Right atrium auricular region (tissue), 2 donors: ENCODE measurements around the gene AHSA1. TPM values are rescaled to one million over a fixed set of nuclear protein-coding genes. Genes with fewer than 3 reads are reported as not detected.

Experiments
- DNase-seq: peaks from one replicate; pipeline ENCODE4 v3.0.0-alpha.2; 2019; ENCODE audit warnings: low spot score
- H3K27ac ChIP-seq, 2 donors: fragments of 200-600 bp; sonication (generic); 1 replicate in 1 of 2; 2 replicates in 1 of 2; pipeline ENCODE4 v1.5.1; 2016 to 2019
- H3K27me3 ChIP-seq, 2 donors: fragments of 200-600 bp; sonication (generic); one replicate each; pipeline versions ENCODE4 v1.5.1 to v1.6.0; 2017 to 2019
- H3K36me3 ChIP-seq: fragments of 200-600 bp; sonication (generic); one replicate; pipeline ENCODE4 v1.5.1; 2016
- H3K4me1 ChIP-seq, 2 donors: fragments of 200-600 bp; sonication (generic); one replicate each; pipeline versions ENCODE4 v1.5.1 to v1.6.0; 2017 to 2019
- H3K4me3 ChIP-seq, 2 donors: fragments of 200-600 bp; sonication (generic); 1 replicate in 1 of 2; 2 replicates in 1 of 2; pipeline ENCODE4 v1.5.1; 2017 to 2019; ENCODE audit warnings: mild to moderate bottlenecking in 1 of 2, moderate library complexity in 1 of 2
- H3K9me3 ChIP-seq, 2 donors: fragments of 200-600 bp; sonication (generic); one replicate each; pipeline ENCODE4 v1.5.1; 2019
- total RNA-seq, 2 donors: library from RNA; depleted of rRNA; stranded (reverse); fragments of >200 nt; gene quantifications; one replicate each; pipeline ENCODE4 v1.1.0, GENCODE V29; 2016
- TF ChIP-seq, protein P1 (sequence below), 2 donors: fragments of 200-600 bp; sonication (generic); IDR thresholded peaks; one replicate each; pipeline ENCODE4 v1.5.1; 2019; ENCODE audit warnings: antibody characterized with exemption in 2 of 2

The AHSA1 gene
- total RNA-seq, 2 donors from 2014 or later: 105 to 122 TPM

DNA sequence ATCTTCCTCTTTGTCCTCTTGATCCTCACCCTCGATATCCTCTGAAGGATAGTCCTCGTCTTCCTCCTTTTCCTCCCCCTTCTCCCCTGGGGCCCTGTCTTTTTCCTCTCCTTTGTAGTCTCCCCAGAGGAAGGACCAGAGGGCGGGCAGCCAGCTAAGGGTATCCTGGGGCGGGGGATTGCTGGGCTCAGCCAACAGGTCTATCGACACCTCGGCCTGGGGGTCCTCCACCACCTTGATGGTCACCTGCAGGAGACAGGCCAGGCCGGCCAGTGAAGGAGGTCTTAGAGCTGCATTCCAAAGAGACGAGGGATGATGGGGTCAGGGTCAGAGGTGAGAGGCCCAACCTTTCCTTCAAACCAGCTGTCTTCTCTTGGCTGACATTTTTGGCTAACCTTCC lies 24.5 kb downstream of the AHSA1 start:
- Histone ChIP-seq H3K4me3 (no peak overlapping the region), H3K9me3 (no peaks in the 10 kb centered on the region), H3K27me3 (no peaks in the 10 kb centered on the region), H3K27ac (no peak overlapping the region), H3K4me1 (no peaks in the 10 kb centered on the region), H3K36me3 (no peaks in the 10 kb centered on the region)
- no peak for DNase-seq
- TF ChIP-seq, protein P1, sequence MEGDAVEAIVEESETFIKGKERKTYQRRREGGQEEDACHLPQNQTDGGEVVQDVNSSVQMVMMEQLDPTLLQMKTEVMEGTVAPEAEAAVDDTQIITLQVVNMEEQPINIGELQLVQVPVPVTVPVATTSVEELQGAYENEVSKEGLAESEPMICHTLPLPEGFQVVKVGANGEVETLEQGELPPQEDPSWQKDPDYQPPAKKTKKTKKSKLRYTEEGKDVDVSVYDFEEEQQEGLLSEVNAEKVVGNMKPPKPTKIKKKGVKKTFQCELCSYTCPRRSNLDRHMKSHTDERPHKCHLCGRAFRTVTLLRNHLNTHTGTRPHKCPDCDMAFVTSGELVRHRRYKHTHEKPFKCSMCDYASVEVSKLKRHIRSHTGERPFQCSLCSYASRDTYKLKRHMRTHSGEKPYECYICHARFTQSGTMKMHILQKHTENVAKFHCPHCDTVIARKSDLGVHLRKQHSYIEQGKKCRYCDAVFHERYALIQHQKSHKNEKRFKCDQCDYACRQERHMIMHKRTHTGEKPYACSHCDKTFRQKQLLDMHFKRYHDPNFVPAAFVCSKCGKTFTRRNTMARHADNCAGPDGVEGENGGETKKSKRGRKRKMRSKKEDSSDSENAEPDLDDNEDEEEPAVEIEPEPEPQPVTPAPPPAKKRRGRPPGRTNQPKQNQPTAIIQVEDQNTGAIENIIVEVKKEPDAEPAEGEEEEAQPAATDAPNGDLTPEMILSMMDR (IDR thresholded peaks at IDR 0.05): no peak

DNA sequence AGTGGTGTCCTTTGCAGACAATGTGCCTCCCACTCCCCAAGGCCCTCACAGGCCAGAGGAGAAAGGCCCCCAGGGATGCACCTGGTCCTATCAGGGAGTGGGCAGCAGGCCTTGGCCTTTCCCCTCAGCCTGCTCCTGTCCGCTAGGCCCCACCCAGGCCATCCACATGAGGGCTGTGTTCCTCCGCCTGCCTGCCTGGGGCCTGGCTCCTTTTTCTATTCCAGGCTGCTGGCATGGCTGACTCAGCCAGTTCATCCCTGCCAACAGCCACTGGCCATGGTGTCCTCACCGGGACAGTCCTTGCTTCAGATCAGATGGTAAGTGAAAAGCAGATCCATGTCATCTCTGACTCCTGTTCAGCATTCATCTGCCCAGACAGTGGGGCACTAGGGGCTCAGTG lies 27.4 kb downstream of the AHSA1 start:
- H3K36me3 ChIP-seq: no peaks in the 10 kb centered on the region
- TF ChIP-seq, protein P1 (IDR thresholded peaks at IDR 0.05): no peak
- no peaks in the 10 kb centered on the region for H3K4me1 ChIP-seq
- H3K27me3 ChIP-seq: no peaks in the 10 kb centered on the region
- H3K4me3 ChIP-seq: no peak overlapping the region
- no peaks in the 10 kb centered on the region for H3K9me3 ChIP-seq
- no peak overlapping the region for H3K27ac ChIP-seq
- no peak for DNase-seq

DNA sequence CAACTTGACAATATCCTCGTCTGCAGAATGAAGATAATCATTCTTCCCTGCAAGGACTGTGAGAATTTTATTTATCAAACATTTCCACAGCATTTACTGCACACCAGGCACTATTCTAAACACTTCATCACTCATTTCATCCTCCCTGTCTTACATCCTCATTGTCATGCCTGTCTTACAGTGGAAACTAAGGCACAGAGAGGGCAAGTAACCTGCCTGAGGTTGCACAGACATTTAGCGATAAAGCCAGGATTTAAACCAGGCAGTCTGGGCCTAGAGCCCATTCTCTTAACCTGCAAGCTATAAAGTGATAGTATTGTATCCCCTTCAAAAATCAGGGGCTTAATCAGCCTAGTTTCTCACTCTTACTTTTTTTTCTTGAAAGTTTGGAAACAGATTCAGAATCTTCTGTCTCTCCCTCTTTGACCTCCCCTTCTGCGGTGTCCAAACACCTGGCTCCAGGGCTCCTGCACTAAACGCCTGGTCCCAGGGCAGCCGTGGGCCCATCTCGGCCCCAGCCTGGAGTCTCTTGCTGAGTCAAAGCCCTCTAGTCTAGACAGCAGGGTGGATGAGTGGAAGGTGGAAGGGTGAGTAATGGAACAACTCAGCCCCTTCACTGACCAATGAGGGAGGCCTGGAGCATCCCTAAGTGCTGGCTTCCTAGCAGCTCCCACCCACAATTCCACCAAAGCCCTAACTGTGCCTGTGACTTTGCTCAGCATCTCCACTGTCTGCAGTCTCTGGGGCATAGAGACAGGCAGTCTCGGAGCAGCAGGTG lies 28.2 kb downstream of the AHSA1 start:
- no peaks in the 10 kb centered on the region for H3K27me3 ChIP-seq
- H3K4me3 ChIP-seq: no peak overlapping the region
- no peak for DNase-seq
- TF ChIP-seq, protein P1 (IDR thresholded peaks at IDR 0.05): no peak
- no peaks in the 10 kb centered on the region for H3K9me3 ChIP-seq
- H3K4me1 ChIP-seq: no peaks in the 10 kb centered on the region
- H3K27ac ChIP-seq: no peak overlapping the region
- no peaks in the 10 kb centered on the region for H3K36me3 ChIP-seq

DNA sequence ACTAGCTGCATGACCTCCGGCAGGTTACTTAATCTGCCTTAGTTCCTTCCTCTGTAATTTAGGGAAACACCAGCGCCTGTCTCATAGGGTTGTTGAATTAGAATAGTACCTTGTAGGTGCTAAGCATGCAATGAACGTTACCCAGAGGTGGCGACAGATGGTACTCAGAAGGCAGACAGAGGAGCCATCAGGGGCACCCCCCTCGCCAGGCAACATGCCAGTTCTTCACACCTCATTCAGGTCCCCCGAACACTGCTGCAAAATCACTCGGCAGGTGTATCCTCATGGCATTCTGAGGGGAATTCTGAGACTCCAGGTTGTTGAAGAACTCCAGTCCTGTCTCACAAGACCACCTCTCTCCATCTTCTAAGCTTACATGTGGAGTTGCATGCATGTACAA lies 30.7 kb downstream of the AHSA1 start:
- H3K4me1 ChIP-seq: no peaks in the 10 kb centered on the region
- TF ChIP-seq, protein P1 (IDR thresholded peaks at IDR 0.05): no peak
- no peaks in the 10 kb centered on the region for H3K36me3 ChIP-seq
- no peaks in the 10 kb centered on the region for H3K9me3 ChIP-seq
- H3K27ac ChIP-seq: no peak overlapping the region
- DNase-seq: no peak
- H3K27me3 ChIP-seq: no peaks in the 10 kb centered on the region
- H3K4me3 ChIP-seq: no peak overlapping the region

DNA sequence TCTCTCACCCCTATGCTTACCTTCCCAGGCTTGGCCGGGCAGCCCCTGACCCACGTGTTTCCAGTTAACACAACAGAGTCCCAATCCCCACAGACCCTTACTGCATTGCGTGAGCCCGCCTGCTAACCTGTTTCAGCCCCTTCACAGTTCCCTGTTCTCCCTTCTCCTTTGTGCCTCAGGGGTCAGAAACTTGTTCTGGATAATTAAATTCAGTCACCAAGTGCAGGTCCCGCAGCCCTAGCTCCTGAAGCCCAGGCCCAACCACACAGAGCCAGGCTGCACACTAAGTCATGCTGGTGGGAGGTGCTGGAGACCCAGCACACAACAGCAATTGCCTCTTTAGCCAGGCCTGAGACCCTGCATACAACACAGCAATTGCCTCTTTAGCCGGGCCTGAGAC lies 31.1 kb downstream of the AHSA1 start:
- TF ChIP-seq, protein P1 (IDR thresholded peaks at IDR 0.05): no peak
- Histone ChIP-seq H3K27ac (no peak overlapping the region), H3K4me3 (no peak overlapping the region), H3K36me3 (no peaks in the 10 kb centered on the region), H3K4me1 (no peaks in the 10 kb centered on the region), H3K9me3 (no peaks in the 10 kb centered on the region), H3K27me3 (no peaks in the 10 kb centered on the region)
- no peak for DNase-seq
